ENCODE results near the gene MTAP. TPM values are rescaled to one million over a fixed set of nuclear protein-coding genes. Genes with fewer than 3 reads are reported as not detected.

The MTAP gene
- total and polyA plus RNA-seq, 2 experiments from 2014 or later, result 29.8 to 44.8 TPM

DNA sequence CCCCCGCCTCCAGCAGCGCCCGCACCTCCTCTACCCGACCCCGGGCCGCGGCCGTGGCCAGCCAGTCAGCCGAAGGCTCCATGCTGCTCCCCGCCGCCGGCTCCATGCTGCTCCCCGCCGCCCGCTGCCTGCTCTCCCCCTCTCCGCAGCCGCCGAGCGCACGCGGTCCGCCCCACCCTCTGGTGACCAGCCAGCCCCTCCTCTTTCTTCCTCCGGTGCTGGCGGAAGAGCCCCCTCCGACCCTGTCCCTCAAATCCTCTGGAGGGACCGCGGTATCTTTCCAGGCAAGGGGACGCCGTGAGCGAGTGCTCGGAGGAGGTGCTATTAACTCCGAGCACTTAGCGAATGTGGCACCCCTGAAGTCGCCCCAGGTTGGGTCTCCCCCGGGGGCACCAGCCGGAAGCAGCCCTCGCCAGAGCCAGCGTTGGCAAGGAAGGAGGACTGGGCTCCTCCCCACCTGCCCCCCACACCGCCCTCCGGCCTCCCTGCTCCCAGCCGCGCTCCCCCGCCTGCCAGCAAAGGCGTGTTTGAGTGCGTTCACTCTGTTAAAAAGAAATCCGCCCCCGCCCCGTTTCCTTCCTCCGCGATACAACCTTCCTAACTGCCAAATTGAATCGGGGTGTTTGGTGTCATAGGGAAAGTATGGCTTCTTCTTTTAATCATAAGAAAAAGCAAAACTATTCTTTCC lies 172.4 kb downstream of the MTAP start:
- TF ChIP-seq EZH2phosphoT487 (IDR thresholded peaks at IDR 0.05; ENCODE audit: insufficient read depth, low read depth), result no peak; the same call in 1 of the 2 replicates
- peak; percentile 54 for TF ChIP-seq EZH2 (IDR thresholded peaks at IDR 0.05; ENCODE audit: insufficient read depth, poor library complexity, severe bottlenecking)
- H2AFZ ChIP-seq, result peak overlapping the region; percentile 87
- H3F3A ChIP-seq (ENCODE audit: insufficient read depth), result peaks cover 8% of the 10 kb centered on the region; the same call in 1 of the 2 replicates
- H3K27ac ChIP-seq, result no peak overlapping the region
- H3K9me3 ChIP-seq (ENCODE audit: low read depth), result no peaks in the 10 kb centered on the region
- peak overlapping the region; percentile 89 for H3K4me2 ChIP-seq (ENCODE audit: unreplicated experiment)
- H3K36me3 ChIP-seq (ENCODE audit: low read depth), result no peaks in the 10 kb centered on the region
- in situ Hi-C loops (cut with MboI), result no loop called here
- H3K9me2 ChIP-seq (ENCODE audit: insufficient read depth), result no peaks in the 10 kb centered on the region
- peak overlapping the region; percentile 69 for H3K9ac ChIP-seq
- H3K4me3 ChIP-seq, result peak overlapping the region; percentile 80
- peaks cover 55% of the 10 kb centered on the region for H3K27me3 ChIP-seq (replicated peaks; ENCODE audit: insufficient read depth)
- WGBS, 2 experiments (ENCODE audit: low coverage in 1 of 2, low lambda C conversion rate in 2 of 2, missing lambda C conversion rate in 2 of 2), result 3 to 4% methylated on average over 33 to 49 of the region's 51 CpGs
- no peaks in the 10 kb centered on the region for H3K79me2 ChIP-seq (ENCODE audit: insufficient read depth)
- no peaks in the 10 kb centered on the region; the same call in 1 of the 2 replicates for H3K4me1 ChIP-seq (ENCODE audit: insufficient read depth)
- no peaks in the 10 kb centered on the region for H4K20me1 ChIP-seq (ENCODE audit: insufficient read depth)
- peak; percentile 78 for DNase-seq

DNA sequence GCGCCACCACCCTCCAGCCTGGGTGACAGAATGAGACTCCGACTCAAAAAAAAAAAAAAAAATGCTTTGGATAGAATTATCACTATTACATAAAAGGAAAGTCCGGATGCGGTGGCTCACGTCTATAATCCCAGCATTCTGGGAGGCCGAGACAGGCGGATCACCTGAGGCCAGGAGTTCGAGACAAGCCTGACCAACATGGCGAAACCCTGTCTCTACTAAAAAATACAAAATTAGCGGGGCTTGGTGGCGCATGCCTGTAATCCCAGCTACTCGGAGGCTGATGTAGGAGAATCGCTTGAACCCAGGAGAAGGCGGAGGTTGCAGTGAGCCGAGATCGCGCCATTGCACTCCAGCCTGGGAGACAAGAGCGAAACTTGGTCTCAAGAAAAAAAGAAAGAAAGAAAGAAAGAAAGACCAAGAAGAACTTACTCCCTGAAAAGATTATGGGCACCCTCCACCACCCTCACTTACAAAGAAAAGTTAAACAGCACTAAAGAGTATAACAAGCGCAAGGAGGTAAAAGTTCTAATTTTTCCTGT lies 174.0 kb downstream of the MTAP start:
- H2AFZ ChIP-seq, result no peak overlapping the region
- no peak overlapping the region for H3K27ac ChIP-seq
- H3K9me2 ChIP-seq (ENCODE audit: insufficient read depth), result no peaks in the 10 kb centered on the region
- H3K27me3 ChIP-seq (replicated peaks; ENCODE audit: insufficient read depth), result peaks cover 54% of the 10 kb centered on the region
- H3K36me3 ChIP-seq (ENCODE audit: low read depth), result no peaks in the 10 kb centered on the region
- H3K9me3 ChIP-seq (ENCODE audit: low read depth), result no peaks in the 10 kb centered on the region
- 51 to 54% methylated on average over 19 of the region's 19 CpGs for WGBS, 2 experiments (ENCODE audit: low coverage in 1 of 2, low lambda C conversion rate in 2 of 2, missing lambda C conversion rate in 2 of 2)
- H4K20me1 ChIP-seq (ENCODE audit: insufficient read depth), result no peaks in the 10 kb centered on the region
- DNase-seq, result no peak
- H3K4me3 ChIP-seq, result no peak overlapping the region
- no peak overlapping the region for H3K9ac ChIP-seq
- H3F3A ChIP-seq (ENCODE audit: insufficient read depth), result peaks cover 8% of the 10 kb centered on the region; the same call in 1 of the 2 replicates
- in situ Hi-C loops (cut with MboI), result no loop called here
- no peak for TF ChIP-seq EZH2 (IDR thresholded peaks at IDR 0.05; ENCODE audit: insufficient read depth, poor library complexity, severe bottlenecking)
- no peak for TF ChIP-seq EZH2phosphoT487 (IDR thresholded peaks at IDR 0.05; ENCODE audit: insufficient read depth, low read depth)
- H3K4me2 ChIP-seq (ENCODE audit: unreplicated experiment), result no peak overlapping the region
- H3K79me2 ChIP-seq (ENCODE audit: insufficient read depth), result no peaks in the 10 kb centered on the region
- no peaks in the 10 kb centered on the region; the same call in 1 of the 2 replicates for H3K4me1 ChIP-seq (ENCODE audit: insufficient read depth)

DNA sequence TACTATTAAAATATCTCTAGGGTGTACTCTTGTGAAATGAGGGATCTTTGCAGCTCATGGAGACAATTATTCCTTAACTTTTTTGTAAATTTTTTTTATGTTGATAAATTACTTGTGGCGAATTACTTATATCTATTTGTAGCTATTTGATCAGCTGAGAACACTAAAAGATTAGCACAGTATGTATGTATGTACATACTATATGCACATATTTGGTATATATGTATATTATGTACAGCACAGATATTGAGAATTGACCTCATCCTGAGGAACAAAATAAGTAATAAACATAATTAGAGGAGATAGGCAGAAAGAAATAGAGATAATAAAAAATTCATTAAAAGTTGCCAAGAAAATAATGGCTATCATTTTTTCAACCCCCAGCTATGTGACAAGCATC lies 180.0 kb downstream of the MTAP start:
- no peaks in the 10 kb centered on the region for H3K79me2 ChIP-seq (ENCODE audit: insufficient read depth)
- no peak overlapping the region for H2AFZ ChIP-seq
- in situ Hi-C loops (cut with MboI), result no loop called here
- no peak for DNase-seq
- H3K4me2 ChIP-seq (ENCODE audit: unreplicated experiment), result no peak overlapping the region
- no peaks in the 10 kb centered on the region for H3K9me2 ChIP-seq (ENCODE audit: insufficient read depth)
- 83 to 84% methylated on average over 1 of the region's 1 CpG for WGBS, 2 experiments (ENCODE audit: low coverage in 1 of 2, low lambda C conversion rate in 2 of 2, missing lambda C conversion rate in 2 of 2)
- H3K27me3 ChIP-seq (replicated peaks; ENCODE audit: insufficient read depth), result peaks cover 4% of the 10 kb centered on the region; the same call in 1 of the 2 replicates
- peaks cover 5% of the 10 kb centered on the region; the same call in 1 of the 2 replicates for H3K4me1 ChIP-seq (ENCODE audit: insufficient read depth)
- H4K20me1 ChIP-seq (ENCODE audit: insufficient read depth), result no peaks in the 10 kb centered on the region
- H3K27ac ChIP-seq, result no peak overlapping the region
- TF ChIP-seq EZH2phosphoT487 (IDR thresholded peaks at IDR 0.05; ENCODE audit: insufficient read depth, low read depth) (no peak), EZH2 (IDR thresholded peaks at IDR 0.05; ENCODE audit: insufficient read depth, poor library complexity, severe bottlenecking) (no peak)
- no peak overlapping the region for H3K4me3 ChIP-seq
- H3K9me3 ChIP-seq (ENCODE audit: low read depth), result no peaks in the 10 kb centered on the region
- H3K36me3 ChIP-seq (ENCODE audit: low read depth), result no peaks in the 10 kb centered on the region
- H3F3A ChIP-seq (ENCODE audit: insufficient read depth), result no peaks in the 10 kb centered on the region
- no peak overlapping the region for H3K9ac ChIP-seq

DNA sequence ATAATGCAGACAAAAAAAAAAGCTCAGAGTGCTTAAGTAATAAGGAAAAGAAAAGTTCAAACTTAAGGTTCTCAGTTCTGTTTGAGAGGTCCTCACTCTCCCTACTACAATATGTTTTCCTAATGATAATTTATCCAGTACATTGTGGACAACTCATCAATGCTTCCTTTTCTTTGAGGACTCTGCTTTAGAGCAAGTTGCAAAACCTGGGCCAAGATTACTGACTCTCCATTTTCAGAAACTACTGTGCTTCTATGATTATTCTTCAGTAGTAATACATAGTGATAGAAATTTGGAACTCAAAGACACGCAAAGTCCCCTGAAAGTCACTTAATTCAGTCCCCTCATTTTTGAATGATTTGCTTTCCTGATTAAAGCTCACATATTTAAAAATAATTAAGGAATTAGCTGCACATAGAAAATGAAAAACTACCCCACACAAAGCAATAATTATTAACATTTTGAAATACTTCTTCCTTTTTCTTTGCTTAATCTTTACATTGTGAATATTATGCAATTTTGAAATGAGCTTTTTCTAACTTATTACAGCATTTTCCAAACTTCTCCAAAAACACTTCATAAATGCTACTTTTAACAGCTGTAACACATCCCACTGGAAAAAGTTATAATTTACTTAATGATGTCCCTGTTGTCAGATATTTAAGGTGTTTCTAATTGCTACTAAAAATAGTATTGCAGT lies 180.6 kb downstream of the MTAP start:
- peaks cover 11% of the 10 kb centered on the region for H3K4me1 ChIP-seq (ENCODE audit: insufficient read depth)
- H3K27ac ChIP-seq, result no peak overlapping the region
- H3K4me2 ChIP-seq (ENCODE audit: unreplicated experiment), result no peak overlapping the region
- no peaks in the 10 kb centered on the region for H3F3A ChIP-seq (ENCODE audit: insufficient read depth)
- TF ChIP-seq EZH2 (IDR thresholded peaks at IDR 0.05; ENCODE audit: insufficient read depth, poor library complexity, severe bottlenecking) (no peak), EZH2phosphoT487 (IDR thresholded peaks at IDR 0.05; ENCODE audit: insufficient read depth, low read depth) (no peak)
- H3K9me3 ChIP-seq (ENCODE audit: low read depth), result no peaks in the 10 kb centered on the region
- H3K79me2 ChIP-seq (ENCODE audit: insufficient read depth), result no peaks in the 10 kb centered on the region
- no peaks in the 10 kb centered on the region for H4K20me1 ChIP-seq (ENCODE audit: insufficient read depth)
- H3K4me3 ChIP-seq, result no peak overlapping the region
- in situ Hi-C loops (cut with MboI), result no loop called here
- H3K9ac ChIP-seq, result no peak overlapping the region
- no peaks in the 10 kb centered on the region for H3K36me3 ChIP-seq (ENCODE audit: low read depth)
- 96 to 98% methylated on average over 1 of the region's 1 CpG for WGBS, 2 experiments (ENCODE audit: low coverage in 1 of 2, low lambda C conversion rate in 2 of 2, missing lambda C conversion rate in 2 of 2)
- H3K27me3 ChIP-seq (replicated peaks; ENCODE audit: insufficient read depth), result no peaks in the 10 kb centered on the region
- H2AFZ ChIP-seq, result no peak overlapping the region
- DNase-seq, result no peak
- H3K9me2 ChIP-seq (ENCODE audit: insufficient read depth), result no peaks in the 10 kb centered on the region
